ENCODE measurements around the gene IZUMO4. TPM values are rescaled to one million over a fixed set of nuclear protein-coding genes. Genes with fewer than 3 reads are reported as not detected.

The IZUMO4 gene
- total RNA-seq, 2 donors from 2014 or later = 0.67 to 1.4 TPM

GRCh38 chr19:2110822-2111221 is 14.1 kb downstream of the IZUMO4 start:
- Histone ChIP-seq H3K36me3 (peaks cover 94% of the 10 kb centered on the region), H3K4me1 (no peaks in the 10 kb centered on the region), H3K4me3 (no peak overlapping the region), H3K27ac (no peak overlapping the region), H3K27me3 (no peaks in the 10 kb centered on the region), H3K9me3 (no peaks in the 10 kb centered on the region)
- no peak for TF ChIP-seq CTCF (IDR thresholded peaks at IDR 0.05)
- DNase-seq (ENCODE audit: low spot score) = no peak

GRCh38 chr19:2111425-2111824 is 14.7 kb downstream of the IZUMO4 start:
- no peak for TF ChIP-seq CTCF (IDR thresholded peaks at IDR 0.05)
- Histone ChIP-seq H3K4me3 (no peak overlapping the region), H3K9me3 (no peaks in the 10 kb centered on the region), H3K4me1 (no peaks in the 10 kb centered on the region), H3K36me3 (peaks cover 94% of the 10 kb centered on the region), H3K27me3 (no peaks in the 10 kb centered on the region), H3K27ac (no peak overlapping the region)
- no peak for DNase-seq (ENCODE audit: low spot score)

GRCh38 chr19:2111886-2112285 is 15.2 kb downstream of the IZUMO4 start:
- H3K27me3 ChIP-seq = no peaks in the 10 kb centered on the region
- H3K36me3 ChIP-seq = peaks cover 94% of the 10 kb centered on the region
- no peak for TF ChIP-seq CTCF (IDR thresholded peaks at IDR 0.05)
- no peaks in the 10 kb centered on the region for H3K4me1 ChIP-seq
- DNase-seq (ENCODE audit: low spot score) = no peak
- no peak overlapping the region for H3K4me3 ChIP-seq
- H3K9me3 ChIP-seq = no peaks in the 10 kb centered on the region
- no peak overlapping the region for H3K27ac ChIP-seq

- DNase-seq (ENCODE audit: low spot score) = no peak
- Histone ChIP-seq H3K9me3 (no peaks in the 10 kb centered on the region), H3K36me3 (peaks cover 100% of the 10 kb centered on the region), H3K27ac (no peak overlapping the region), H3K27me3 (no peaks in the 10 kb centered on the region), H3K4me3 (no peak overlapping the region), H3K4me1 (no peaks in the 10 kb centered on the region)
- no peak for TF ChIP-seq CTCF (IDR thresholded peaks at IDR 0.05)
Measured at GRCh38 chr19:2112516-2113320, 16.0 kb downstream of the IZUMO4 start.

- no peak for TF ChIP-seq CTCF (IDR thresholded peaks at IDR 0.05)
- Histone ChIP-seq H3K4me3 (no peak overlapping the region), H3K36me3 (peaks cover 100% of the 10 kb centered on the region), H3K27me3 (no peaks in the 10 kb centered on the region), H3K9me3 (no peaks in the 10 kb centered on the region), H3K4me1 (no peaks in the 10 kb centered on the region), H3K27ac (no peak overlapping the region)
- DNase-seq (ENCODE audit: low spot score) = no peak
Measured at GRCh38 chr19:2113439-2114211, 16.9 kb downstream of the IZUMO4 start.
